ENCODE results near the gene MOGAT3. TPM values are rescaled to one million over a fixed set of nuclear protein-coding genes. Genes with fewer than 3 reads are reported as not detected.
A peak's percentile ranks its signal among the peaks of the same experiment; 100 is the strongest.

The MOGAT3 gene, protein sequence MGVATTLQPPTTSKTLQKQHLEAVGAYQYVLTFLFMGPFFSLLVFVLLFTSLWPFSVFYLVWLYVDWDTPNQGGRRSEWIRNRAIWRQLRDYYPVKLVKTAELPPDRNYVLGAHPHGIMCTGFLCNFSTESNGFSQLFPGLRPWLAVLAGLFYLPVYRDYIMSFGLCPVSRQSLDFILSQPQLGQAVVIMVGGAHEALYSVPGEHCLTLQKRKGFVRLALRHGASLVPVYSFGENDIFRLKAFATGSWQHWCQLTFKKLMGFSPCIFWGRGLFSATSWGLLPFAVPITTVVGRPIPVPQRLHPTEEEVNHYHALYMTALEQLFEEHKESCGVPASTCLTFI
- polyA plus RNA-seq (2012; ENCODE audit: insufficient read depth, insufficient read length, low read depth), result not detected

- no peaks in the 10 kb centered on the region for H3K9me3 ChIP-seq
- DNase-seq, result no peak
- no peak within 1 kb of the TSS for H3K4me3 ChIP-seq (ENCODE audit: low read depth, low read length)
- no peaks in the 10 kb centered on the region for H3K27me3 ChIP-seq
- H3K4me1 ChIP-seq, result no peaks in the 10 kb centered on the region
- H3K36me3 ChIP-seq, result no peaks in the 10 kb centered on the region; the same call in 1 of the 2 replicates
- TF ChIP-seq CTCF (IDR thresholded peaks at IDR 0.05; ENCODE audit: low read depth, low read length), result no peak
Measured at GRCh38 chr7:101200862-101201599, at the start of gene MOGAT3. MOGAT3 (minus strand) TSS chr7:101201036; CDS start chr7:101200854, 182 bp downstream.

GRCh38 chr7:101250324-101250723 lies 49.5 kb upstream of the MOGAT3 start:
- no peak for DNase-seq
- TF ChIP-seq CTCF (IDR thresholded peaks at IDR 0.05; ENCODE audit: low read depth, low read length), result no peak
- H3K4me1 ChIP-seq, result peaks cover 4% of the 10 kb centered on the region; the same call in 1 of the 2 replicates
- H3K36me3 ChIP-seq, result no peaks in the 10 kb centered on the region
- H3K9me3 ChIP-seq, result no peaks in the 10 kb centered on the region
- no peak overlapping the region for H3K4me3 ChIP-seq (ENCODE audit: low read depth, low read length)
- H3K27me3 ChIP-seq, result no peaks in the 10 kb centered on the region; the same call in 1 of the 2 replicates

DNA sequence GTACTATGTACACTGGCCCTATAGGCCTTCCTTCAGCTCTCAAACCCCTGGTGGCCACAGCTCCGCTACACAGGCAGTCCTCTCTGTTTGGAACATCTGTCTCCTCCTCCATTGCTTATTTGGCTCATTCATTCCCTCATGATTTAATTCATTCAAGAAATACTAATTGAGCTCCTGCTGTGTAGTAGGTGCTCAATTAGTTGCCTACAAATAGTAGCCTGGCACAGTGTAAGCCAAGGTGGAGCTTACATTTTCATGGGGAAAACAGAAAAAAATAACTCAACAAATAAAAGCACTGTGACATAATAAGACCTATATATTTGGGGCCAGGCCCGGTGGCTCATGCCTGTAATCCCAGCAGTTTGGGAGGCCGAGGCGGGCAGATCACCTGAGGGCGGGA lies 47.4 kb upstream of the MOGAT3 start:
- H3K4me3 ChIP-seq (ENCODE audit: low read depth, low read length), result no peak overlapping the region
- H3K9me3 ChIP-seq, result no peaks in the 10 kb centered on the region
- no peaks in the 10 kb centered on the region for H3K27me3 ChIP-seq
- TF ChIP-seq CTCF (IDR thresholded peaks at IDR 0.05; ENCODE audit: low read depth, low read length), result no peak
- H3K4me1 ChIP-seq, result peaks cover 7% of the 10 kb centered on the region; the same call in 1 of the 2 replicates
- DNase-seq, result no peak
- H3K36me3 ChIP-seq, result no peaks in the 10 kb centered on the region

DNA sequence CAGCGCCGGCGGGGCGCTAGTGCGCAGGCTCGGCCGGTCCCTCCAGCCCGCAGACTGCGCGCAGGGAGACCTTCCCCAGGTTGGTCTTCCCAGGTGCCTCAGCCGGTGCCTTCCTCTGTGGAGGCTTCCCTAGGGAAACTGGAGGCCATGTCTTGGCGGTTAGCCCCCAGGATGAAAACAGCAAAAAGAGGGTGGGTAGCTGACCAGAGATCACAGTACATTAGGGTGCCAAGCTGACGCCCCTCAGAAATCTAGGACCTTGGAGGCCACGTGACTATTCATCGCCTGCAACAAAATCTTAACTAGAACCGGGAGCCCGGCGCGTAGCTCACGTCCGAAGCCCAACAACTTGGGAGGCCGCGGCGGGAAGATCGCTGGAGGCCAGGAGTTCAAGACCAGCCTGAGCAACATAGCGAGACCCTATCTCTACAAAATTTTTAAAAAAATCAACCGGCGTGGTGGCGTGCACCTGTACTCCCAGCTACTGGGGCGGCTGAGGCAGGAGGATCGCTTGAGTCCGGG lies 44.4 kb upstream of the MOGAT3 start:
- Histone ChIP-seq H3K4me1 (peaks cover 3% of the 10 kb centered on the region; the same call in 1 of the 2 replicates), H3K27me3 (no peaks in the 10 kb centered on the region), H3K4me3 (ENCODE audit: low read depth, low read length) (peak overlapping the region; percentile 100), H3K9me3 (no peaks in the 10 kb centered on the region), H3K36me3 (no peaks in the 10 kb centered on the region)
- DNase-seq, result no peak
- no peak for TF ChIP-seq CTCF (IDR thresholded peaks at IDR 0.05; ENCODE audit: low read depth, low read length)

DNA sequence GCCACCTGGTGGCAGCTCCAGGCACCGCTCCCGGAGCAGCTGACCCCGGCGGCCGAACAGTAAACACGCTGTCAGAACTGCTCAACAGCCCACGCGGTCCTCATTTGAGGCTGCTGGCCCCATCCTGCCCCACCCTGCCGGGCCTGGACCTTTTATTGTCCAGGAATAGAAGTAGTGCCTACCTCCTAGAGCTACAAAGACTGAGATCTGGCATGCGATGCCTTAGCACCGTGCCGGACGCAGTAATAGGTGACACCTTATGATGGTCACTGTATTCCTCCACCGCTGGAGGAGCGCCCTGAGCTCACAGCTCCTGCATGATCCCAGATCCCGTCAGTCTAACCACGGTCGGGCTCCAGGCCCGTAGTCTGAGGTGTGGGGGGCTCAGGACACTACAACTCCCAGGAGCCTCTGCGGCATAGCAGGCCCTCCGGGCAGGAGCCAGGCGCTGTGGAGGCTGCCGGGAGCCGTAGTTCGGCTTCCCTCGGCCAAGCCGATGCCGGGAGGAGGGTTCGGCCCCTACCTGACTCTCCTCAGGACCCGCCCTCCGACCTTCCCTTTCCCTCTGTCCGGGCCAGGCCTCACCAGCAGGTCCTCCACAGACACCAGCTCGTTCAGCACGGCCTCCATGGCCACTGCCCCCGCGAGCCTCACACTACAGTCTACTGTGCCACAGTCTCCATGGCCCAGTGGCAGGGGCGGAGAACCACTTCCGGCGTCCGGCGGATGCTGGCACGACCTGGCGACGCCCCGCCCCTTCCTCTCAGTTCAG lies 43.7 kb upstream of the MOGAT3 start, which contains the start of gene FIS1:
TSS of gene FIS1 (minus strand) at position 707 of the 772 bp plus-strand sequence. CDS start at position 630, 77 bp downstream.
- H3K4me1 ChIP-seq, result peaks cover 3% of the 10 kb centered on the region; the same call in 1 of the 2 replicates
- peak; percentile 97 for DNase-seq
- 0 out of 2 replicates have a peak, but pooled peaks cover 3% of the 10 kb centered on the region for H3K36me3 ChIP-seq
- H3K9me3 ChIP-seq, result no peaks in the 10 kb centered on the region
- H3K4me3 ChIP-seq (ENCODE audit: low read depth, low read length), result peak within 1 kb of the TSS; percentile 100
- H3K27me3 ChIP-seq, result no peaks in the 10 kb centered on the region
- peak; percentile 83 for TF ChIP-seq CTCF (IDR thresholded peaks at IDR 0.05; ENCODE audit: low read depth, low read length)

Data from BE2C (cell line).